Measurements from ENCODE around the gene PRDM12. TPM values are rescaled to one million over a fixed set of nuclear protein-coding genes. Genes with fewer than 3 reads are reported as not detected.

Gene PRDM12
- total RNA-seq, 1 donor from 2014 or later, result not detected

DNA sequence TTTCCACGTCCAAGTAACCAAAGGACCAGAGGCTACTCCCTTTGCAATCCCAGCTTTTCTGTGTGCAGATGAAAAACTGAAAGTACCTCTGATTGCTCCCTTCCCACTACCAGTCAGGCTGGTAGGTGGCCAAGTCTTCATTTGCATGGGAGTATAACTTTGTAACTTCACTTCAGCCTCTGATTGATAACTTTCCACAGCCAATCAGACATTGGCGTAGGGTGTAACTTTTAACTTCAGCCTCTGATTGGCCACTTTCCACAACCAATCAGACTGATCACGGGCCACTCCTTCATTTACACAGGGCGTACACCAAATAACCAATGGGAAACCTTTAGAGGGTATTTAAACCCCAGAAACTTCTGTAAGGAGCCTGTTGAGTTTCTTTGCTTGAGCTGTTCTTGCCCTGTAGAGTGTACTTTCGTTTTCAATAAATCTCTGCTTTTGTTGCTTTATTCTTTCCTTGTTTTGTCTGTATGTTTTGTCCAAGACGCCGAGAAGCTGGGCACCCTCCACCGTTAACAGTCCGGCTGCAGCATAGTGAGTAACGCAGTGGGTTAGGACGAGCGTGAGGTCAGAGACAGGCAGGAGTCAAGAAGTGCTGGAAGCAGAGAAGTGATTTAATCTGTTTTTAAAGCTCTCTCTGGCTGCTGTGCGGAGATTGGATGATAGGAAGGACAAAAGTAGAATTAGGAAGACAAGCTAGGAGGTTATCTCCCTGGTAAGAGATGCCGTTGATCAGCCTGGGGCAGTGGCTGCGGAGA lies 25.7 kb downstream of the PRDM12 start:
- Mint-ChIP-seq H3K27ac (no peak overlapping the region), H3K27me3 (peaks cover 8% of the 10 kb centered on the region), H3K4me1 (ENCODE audit: low read depth) (peaks cover 24% of the 10 kb centered on the region), H3K4me3 (ENCODE audit: low read depth) (no peak overlapping the region), H3K36me3 (ENCODE audit: insufficient read depth) (no peaks in the 10 kb centered on the region), H3K9me3 (ENCODE audit: low read depth) (no peaks in the 10 kb centered on the region)
- TF ChIP-seq, protein P1, sequence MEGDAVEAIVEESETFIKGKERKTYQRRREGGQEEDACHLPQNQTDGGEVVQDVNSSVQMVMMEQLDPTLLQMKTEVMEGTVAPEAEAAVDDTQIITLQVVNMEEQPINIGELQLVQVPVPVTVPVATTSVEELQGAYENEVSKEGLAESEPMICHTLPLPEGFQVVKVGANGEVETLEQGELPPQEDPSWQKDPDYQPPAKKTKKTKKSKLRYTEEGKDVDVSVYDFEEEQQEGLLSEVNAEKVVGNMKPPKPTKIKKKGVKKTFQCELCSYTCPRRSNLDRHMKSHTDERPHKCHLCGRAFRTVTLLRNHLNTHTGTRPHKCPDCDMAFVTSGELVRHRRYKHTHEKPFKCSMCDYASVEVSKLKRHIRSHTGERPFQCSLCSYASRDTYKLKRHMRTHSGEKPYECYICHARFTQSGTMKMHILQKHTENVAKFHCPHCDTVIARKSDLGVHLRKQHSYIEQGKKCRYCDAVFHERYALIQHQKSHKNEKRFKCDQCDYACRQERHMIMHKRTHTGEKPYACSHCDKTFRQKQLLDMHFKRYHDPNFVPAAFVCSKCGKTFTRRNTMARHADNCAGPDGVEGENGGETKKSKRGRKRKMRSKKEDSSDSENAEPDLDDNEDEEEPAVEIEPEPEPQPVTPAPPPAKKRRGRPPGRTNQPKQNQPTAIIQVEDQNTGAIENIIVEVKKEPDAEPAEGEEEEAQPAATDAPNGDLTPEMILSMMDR (IDR thresholded peaks at IDR 0.05; ENCODE audit: unreplicated experiment), result no peak
- no peak for DNase-seq (ENCODE audit: low spot score, unreplicated experiment)

DNA sequence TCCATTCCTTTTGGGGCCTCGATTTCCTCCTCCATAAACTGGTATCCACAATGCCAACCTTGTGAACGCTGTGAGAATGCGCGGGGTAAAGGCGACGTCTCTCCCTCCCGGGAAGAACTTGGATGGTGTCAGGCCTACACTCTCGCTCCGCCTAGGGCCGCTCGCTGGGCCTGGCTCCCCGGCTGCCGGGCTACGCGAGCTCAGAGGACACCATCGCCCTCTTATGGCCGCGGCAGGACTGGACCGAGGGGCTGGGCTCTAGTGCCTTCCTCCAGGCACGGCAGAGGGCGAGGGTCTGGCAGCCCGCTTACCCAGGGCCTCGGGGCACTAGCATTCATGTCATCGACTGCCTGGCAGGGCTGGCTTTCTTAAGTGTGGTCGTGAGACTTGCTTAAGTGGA lies 27.9 kb downstream of the PRDM12 start:
- Mint-ChIP-seq H3K4me1 (ENCODE audit: low read depth) (peaks cover 26% of the 10 kb centered on the region), H3K4me3 (ENCODE audit: low read depth) (peak overlapping the region; percentile 95), H3K27me3 (peaks cover 8% of the 10 kb centered on the region), H3K36me3 (ENCODE audit: insufficient read depth) (peaks cover 13% of the 10 kb centered on the region), H3K27ac (peak overlapping the region; percentile 39), H3K9me3 (ENCODE audit: low read depth) (no peaks in the 10 kb centered on the region)
- peak; percentile 69 for DNase-seq (ENCODE audit: low spot score, unreplicated experiment)
- TF ChIP-seq, protein P1 (IDR thresholded peaks at IDR 0.05; ENCODE audit: unreplicated experiment), result peak; percentile 70

DNA sequence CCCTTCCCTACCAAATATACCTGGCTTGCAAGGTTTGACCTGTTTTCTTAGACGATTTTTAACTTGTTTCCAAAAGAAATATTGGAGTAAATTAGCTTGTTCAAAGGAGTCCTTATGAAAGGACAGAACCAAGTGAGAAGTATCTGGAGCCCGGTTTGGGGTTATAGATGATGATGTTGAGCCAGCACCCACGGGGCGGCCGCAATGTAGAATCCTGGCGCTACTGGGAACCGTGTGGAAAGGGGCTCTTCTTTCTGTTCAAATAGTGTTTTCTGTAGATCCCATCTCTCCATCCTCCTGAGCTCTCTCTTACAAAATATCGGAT lies 28.7 kb downstream of the PRDM12 start:
- no peak for DNase-seq (ENCODE audit: low spot score, unreplicated experiment)
- Mint-ChIP-seq H3K4me1 (ENCODE audit: low read depth) (peaks cover 26% of the 10 kb centered on the region), H3K36me3 (ENCODE audit: insufficient read depth) (peaks cover 14% of the 10 kb centered on the region), H3K4me3 (ENCODE audit: low read depth) (peak overlapping the region; percentile 95), H3K27ac (peak overlapping the region; percentile 87), H3K27me3 (peaks cover 5% of the 10 kb centered on the region), H3K9me3 (ENCODE audit: low read depth) (no peaks in the 10 kb centered on the region)
- TF ChIP-seq, protein P1 (IDR thresholded peaks at IDR 0.05; ENCODE audit: unreplicated experiment), result no peak

DNA sequence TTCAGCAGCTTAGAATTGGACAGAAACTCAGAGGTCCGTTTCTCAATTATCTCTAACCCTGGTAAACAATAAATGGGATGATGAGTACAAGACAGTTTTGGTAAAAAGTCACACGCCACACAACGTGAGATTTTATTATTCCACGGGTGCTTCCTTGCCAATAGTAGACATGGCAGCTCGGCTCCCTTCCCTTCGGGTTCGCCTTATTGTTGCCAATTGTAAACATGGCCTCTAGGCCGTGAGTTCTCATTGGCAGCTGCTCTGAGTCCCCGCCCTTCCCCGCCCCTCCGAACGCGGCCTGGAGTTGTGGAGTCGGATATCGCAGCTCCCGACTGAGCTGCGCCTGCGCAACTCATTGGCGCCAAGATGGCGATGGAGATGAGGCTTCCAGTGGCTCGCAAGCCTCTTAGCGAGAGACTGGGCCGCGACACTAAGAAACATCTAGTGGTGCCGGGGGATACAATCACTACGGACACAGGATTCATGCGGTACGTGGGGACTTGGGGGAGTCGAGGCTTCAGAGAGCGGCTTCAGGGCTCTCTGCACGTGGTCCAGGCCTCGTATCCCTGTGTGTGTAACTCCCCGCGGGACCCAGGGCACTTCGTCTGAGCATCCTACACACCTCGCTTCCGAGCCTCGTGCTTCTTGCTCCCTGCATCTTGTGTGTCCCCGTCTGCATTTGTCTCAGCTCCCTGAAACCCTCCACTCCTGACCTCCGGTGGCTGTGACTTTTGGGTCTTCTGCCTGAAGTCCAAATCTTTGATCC lies 29.2 kb downstream of the PRDM12 start, which contains the start of gene EXOSC2:
EXOSC2 (plus strand) TSS at position 355 of the 766 bp plus-strand sequence; CDS start at position 367, 12 bp downstream.
- DNase-seq (ENCODE audit: low spot score, unreplicated experiment), result peak; percentile 91
- Mint-ChIP-seq H3K4me3 (ENCODE audit: low read depth) (peak within 1 kb of the TSS; percentile 95), H3K9me3 (ENCODE audit: low read depth) (no peaks in the 10 kb centered on the region), H3K27ac (peak within 1 kb of the TSS; percentile 87), H3K4me1 (ENCODE audit: low read depth) (peaks cover 26% of the 10 kb centered on the region), H3K36me3 (ENCODE audit: insufficient read depth) (peaks cover 15% of the 10 kb centered on the region), H3K27me3 (peaks cover 5% of the 10 kb centered on the region)
- TF ChIP-seq, protein P1 (IDR thresholded peaks at IDR 0.05; ENCODE audit: unreplicated experiment), result no peak

DNA sequence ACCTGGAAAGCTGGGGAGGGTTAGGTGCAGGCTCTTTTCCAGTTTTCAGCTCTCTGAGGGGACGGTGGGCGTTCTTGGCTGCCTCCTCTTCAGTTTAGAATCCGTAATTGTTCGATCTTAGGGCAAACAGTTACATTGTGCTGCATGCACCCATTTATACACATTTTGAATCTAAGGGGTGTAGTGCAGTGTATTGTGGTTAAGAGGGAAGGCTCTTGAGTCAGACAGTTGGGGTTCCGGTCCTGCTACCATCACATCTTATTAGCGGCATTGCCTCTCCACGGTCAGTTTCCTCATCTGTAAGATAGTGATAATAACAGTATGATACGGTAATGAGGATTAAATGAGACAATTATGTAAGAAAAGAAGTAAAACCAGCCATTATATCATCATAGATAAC lies 29.8 kb downstream of the PRDM12 start:
- DNase-seq (ENCODE audit: low spot score, unreplicated experiment), result no peak
- Mint-ChIP-seq H3K4me3 (ENCODE audit: low read depth) (peak overlapping the region; percentile 95), H3K27me3 (peaks cover 5% of the 10 kb centered on the region), H3K9me3 (ENCODE audit: low read depth) (no peaks in the 10 kb centered on the region), H3K27ac (peak overlapping the region; percentile 7), H3K4me1 (ENCODE audit: low read depth) (peaks cover 26% of the 10 kb centered on the region), H3K36me3 (ENCODE audit: insufficient read depth) (peaks cover 20% of the 10 kb centered on the region)
- TF ChIP-seq, protein P1 (IDR thresholded peaks at IDR 0.05; ENCODE audit: unreplicated experiment), result no peak
